Stimulated activated CD8-positive, alpha-beta memory T cell treated with anti-CD3 and anti-CD28 coated beads, Interleukin-7, amount 100 ng/mL, for 4 hours (primary cell): Measurements from ENCODE around the gene CSRNP3.

Source experiments
- DNase-seq, 2 donors: peaks; one replicate each; pipeline ENCODE4 v3.0.0-alpha.2; 2020; ENCODE audit warnings: low read depth in 2 of 2

The CSRNP3 gene

GRCh38 chr2:165681841-165682240 is 212.3 kb downstream of the CSRNP3 start:
- DNase-seq, result no peak

- DNase-seq, result no peak
Measured at GRCh38 chr2:165682546-165682945, 213.0 kb downstream of the CSRNP3 start.

GRCh38 chr2:165686800-165687199 is 217.3 kb downstream of the CSRNP3 start:
- no peak for DNase-seq

GRCh38 chr2:165687426-165688002 is 218.0 kb downstream of the CSRNP3 start:
- DNase-seq, result no peak

- DNase-seq, result no peak
Measured at GRCh38 chr2:165691615-165692014, 222.1 kb downstream of the CSRNP3 start.

GRCh38 chr2:165692906-165693305 is 223.4 kb downstream of the CSRNP3 start:
- DNase-seq, result no peak

GRCh38 chr2:165693838-165694237 is 224.3 kb downstream of the CSRNP3 start:
- no peak for DNase-seq

GRCh38 chr2:165697748-165698443 is 228.4 kb downstream of the CSRNP3 start:
- no peak for DNase-seq

- no peak for DNase-seq
Measured at GRCh38 chr2:165698444-165698884, 229.0 kb downstream of the CSRNP3 start.

GRCh38 chr2:165699946-165700345 is 230.4 kb downstream of the CSRNP3 start:
- DNase-seq, result no peak

- no peak for DNase-seq
Measured at GRCh38 chr2:165700531-165700930, 231.0 kb downstream of the CSRNP3 start.

- DNase-seq, result no peak
Measured at GRCh38 chr2:165701147-165701546, 231.6 kb downstream of the CSRNP3 start.

GRCh38 chr2:165706960-165707487 is 237.5 kb downstream of the CSRNP3 start:
- DNase-seq, result no peak

GRCh38 chr2:165716091-165716490 is 246.6 kb downstream of the CSRNP3 start:
- no peak for DNase-seq

- DNase-seq, result no peak
Measured at GRCh38 chr2:165718610-165719210, 249.2 kb downstream of the CSRNP3 start.

- no peak for DNase-seq
Measured at GRCh38 chr2:165720511-165720910, 251.0 kb downstream of the CSRNP3 start.

GRCh38 chr2:165725421-165725820 is 255.9 kb downstream of the CSRNP3 start:
- DNase-seq, result no peak
